Breast epithelium (tissue), 3 donors: ENCODE results near the gene PLEKHG7.

Experiments used
- POLR2A ChIP-seq: fragments of 450-650 bp; IDR thresholded peaks from one replicate; pipeline ENCODE4 v1.6.1; 2016; ENCODE audit warnings: antibody characterized with exemption, mild to moderate bottlenecking, moderate library complexity
- TF ChIP-seq, protein P1 (sequence below), 3 donors: fragments of 450-650 bp; IDR thresholded peaks; one replicate each; pipeline ENCODE4 v1.5.1; 2016 to 2017; ENCODE audit warnings: antibody characterized with exemption in 3 of 3, mild to moderate bottlenecking in 3 of 3, moderate library complexity in 3 of 3

DNA sequence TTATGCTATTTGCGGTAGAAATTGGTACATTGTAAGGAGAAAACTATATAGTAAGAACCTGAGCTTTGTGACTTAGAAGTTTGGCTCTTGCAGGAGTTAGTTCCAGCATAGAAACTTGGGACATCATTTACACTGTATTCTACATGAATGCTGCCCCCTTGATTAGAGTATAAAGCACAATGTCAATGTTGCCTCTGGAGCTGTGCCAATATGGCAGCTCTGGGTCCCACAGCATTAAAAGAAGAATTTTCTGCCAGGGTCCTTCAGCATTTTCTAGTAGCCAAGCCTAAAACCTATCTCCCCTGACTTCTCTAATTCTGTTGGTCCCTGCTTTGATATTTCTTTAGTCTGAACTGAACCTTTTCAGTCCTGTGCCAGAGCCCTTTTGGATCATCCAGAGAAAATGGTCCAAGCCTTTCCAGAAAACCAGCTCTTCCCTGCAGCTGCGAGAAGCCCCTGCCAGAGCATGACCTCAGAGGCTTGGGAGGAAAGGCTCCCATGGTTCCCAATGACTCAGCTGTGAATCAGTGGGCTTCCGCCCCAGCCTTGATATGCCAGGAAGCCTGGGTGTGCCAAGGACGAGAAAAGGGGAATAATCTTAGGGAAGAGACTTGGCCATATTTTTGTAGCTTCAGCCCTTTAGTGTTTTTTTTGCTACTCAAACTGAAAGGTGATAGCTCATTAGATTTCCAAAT, 43.2 kb downstream of the PLEKHG7 start:
- TF ChIP-seq, protein P1, sequence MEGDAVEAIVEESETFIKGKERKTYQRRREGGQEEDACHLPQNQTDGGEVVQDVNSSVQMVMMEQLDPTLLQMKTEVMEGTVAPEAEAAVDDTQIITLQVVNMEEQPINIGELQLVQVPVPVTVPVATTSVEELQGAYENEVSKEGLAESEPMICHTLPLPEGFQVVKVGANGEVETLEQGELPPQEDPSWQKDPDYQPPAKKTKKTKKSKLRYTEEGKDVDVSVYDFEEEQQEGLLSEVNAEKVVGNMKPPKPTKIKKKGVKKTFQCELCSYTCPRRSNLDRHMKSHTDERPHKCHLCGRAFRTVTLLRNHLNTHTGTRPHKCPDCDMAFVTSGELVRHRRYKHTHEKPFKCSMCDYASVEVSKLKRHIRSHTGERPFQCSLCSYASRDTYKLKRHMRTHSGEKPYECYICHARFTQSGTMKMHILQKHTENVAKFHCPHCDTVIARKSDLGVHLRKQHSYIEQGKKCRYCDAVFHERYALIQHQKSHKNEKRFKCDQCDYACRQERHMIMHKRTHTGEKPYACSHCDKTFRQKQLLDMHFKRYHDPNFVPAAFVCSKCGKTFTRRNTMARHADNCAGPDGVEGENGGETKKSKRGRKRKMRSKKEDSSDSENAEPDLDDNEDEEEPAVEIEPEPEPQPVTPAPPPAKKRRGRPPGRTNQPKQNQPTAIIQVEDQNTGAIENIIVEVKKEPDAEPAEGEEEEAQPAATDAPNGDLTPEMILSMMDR (IDR thresholded peaks at IDR 0.05), result no peak
- TF ChIP-seq POLR2A, result no peak
